CD4-positive, CD25-positive, alpha-beta regulatory T cell (primary cell): ENCODE measurements around the gene PPP1R12C. TPM values are rescaled to one million over a fixed set of nuclear protein-coding genes. Genes with fewer than 3 reads are reported as not detected.
"Not testable (repeated sequence)": the region's sequence is repeated elsewhere in the genome, so short reads cannot be mapped to it uniquely, and the experiment has no call there.

Source experiments
- ATAC-seq, 2 donors: fragments of 150-1000 bp; cut with Tn5 transposase; one replicate each; pipeline ENCODE4 v1.10.0; 2021; ENCODE audit warnings: low read depth in 2 of 2, moderate number of reproducible peaks in 2 of 2, moderate library complexity in 1 of 2
- DNase-seq, 3 donors: peaks; one replicate each; pipeline versions ENCODE4 v3.0.0 to v3.0.0-alpha.2; 2012 to 2022; ENCODE audit warnings: mixed read lengths in 1 of 3
- H3K27ac ChIP-seq: one replicate; pipeline ENCODE4 v1.7.0; 2013; ENCODE audit warnings: mild to moderate bottlenecking, low read length; ENCODE audit not compliant: insufficient read depth, poor library complexity, severe bottlenecking
- H3K27me3 ChIP-seq: one replicate; pipeline ENCODE4 v1.7.0; 2013; ENCODE audit warnings: low read length; ENCODE audit not compliant: control insufficient read depth, insufficient read depth
- H3K36me3 ChIP-seq: one replicate; pipeline ENCODE4 v1.7.0; 2013; ENCODE audit warnings: mild to moderate bottlenecking, low read length, moderate library complexity; ENCODE audit not compliant: control insufficient read depth, insufficient read depth
- H3K4me1 ChIP-seq: 2 replicates; pipeline ENCODE4 v1.7.0; 2013; ENCODE audit warnings: mild to moderate bottlenecking, low read length; ENCODE audit not compliant: insufficient read depth, control insufficient read depth, poor library complexity, severe bottlenecking
- H3K4me3 ChIP-seq: one replicate; pipeline ENCODE4 v1.7.0; 2013; ENCODE audit warnings: low read depth, mild to moderate bottlenecking, low read length, moderate library complexity
- H3K9me3 ChIP-seq, 2 experiments: 1 replicate in 1 of 2; 2 replicates in 1 of 2; pipeline ENCODE4 v1.7.0; 2013; ENCODE audit warnings: low read length in 2 of 2, mild to moderate bottlenecking in 1 of 2, moderate library complexity in 1 of 2; ENCODE audit not compliant: control insufficient read depth in 2 of 2
- H3K27ac Mint-ChIP-seq, 3 donors: one replicate each; pipeline ENCODE4 v1.8.0; 2020 to 2022; ENCODE audit warnings: mild to moderate bottlenecking in 3 of 3, mixed read lengths in 3 of 3, moderate library complexity in 2 of 3
- H3K27me3 Mint-ChIP-seq: one replicate; pipeline ENCODE4 v1.8.0; 2022; ENCODE audit warnings: mild to moderate bottlenecking, mixed read lengths
- H3K36me3 Mint-ChIP-seq: one replicate; pipeline ENCODE4 v1.8.0; 2020; ENCODE audit warnings: mixed read lengths
- H3K4me1 Mint-ChIP-seq, 4 donors: one replicate each; pipeline ENCODE4 v1.8.0; 2020 to 2022; ENCODE audit warnings: mixed read lengths in 4 of 4, mild to moderate bottlenecking in 1 of 4
- H3K4me3 Mint-ChIP-seq, 4 donors: one replicate each; pipeline ENCODE4 v1.8.0; 2020 to 2022; ENCODE audit warnings: mild to moderate bottlenecking in 4 of 4, mixed read lengths in 4 of 4, moderate library complexity in 3 of 4
- H3K9me3 Mint-ChIP-seq, 7 donors: one replicate each; pipeline ENCODE4 v1.8.0; 2020 to 2022; ENCODE audit warnings: mixed read lengths in 7 of 7, mild to moderate bottlenecking in 3 of 7, moderate library complexity in 2 of 7
- polyA plus RNA-seq, 4 donors: library from polyadenylated mRNA; unstranded; fragments of 300-500 nt; fragmentation: Illumina TruSeq; gene quantifications; one replicate each; pipeline ENCODE4 v1.2.3, GENCODE V29; 2021
- total RNA-seq: library from RNA; stranded (reverse); gene quantifications from one replicate; pipeline ENCODE4 v1.2.3, GENCODE V29; 2022

PPP1R12C gene
- total and polyA plus RNA-seq, 5 donors from 2014 or later = 2.2 to 191 (median 3.8) TPM

DNA sequence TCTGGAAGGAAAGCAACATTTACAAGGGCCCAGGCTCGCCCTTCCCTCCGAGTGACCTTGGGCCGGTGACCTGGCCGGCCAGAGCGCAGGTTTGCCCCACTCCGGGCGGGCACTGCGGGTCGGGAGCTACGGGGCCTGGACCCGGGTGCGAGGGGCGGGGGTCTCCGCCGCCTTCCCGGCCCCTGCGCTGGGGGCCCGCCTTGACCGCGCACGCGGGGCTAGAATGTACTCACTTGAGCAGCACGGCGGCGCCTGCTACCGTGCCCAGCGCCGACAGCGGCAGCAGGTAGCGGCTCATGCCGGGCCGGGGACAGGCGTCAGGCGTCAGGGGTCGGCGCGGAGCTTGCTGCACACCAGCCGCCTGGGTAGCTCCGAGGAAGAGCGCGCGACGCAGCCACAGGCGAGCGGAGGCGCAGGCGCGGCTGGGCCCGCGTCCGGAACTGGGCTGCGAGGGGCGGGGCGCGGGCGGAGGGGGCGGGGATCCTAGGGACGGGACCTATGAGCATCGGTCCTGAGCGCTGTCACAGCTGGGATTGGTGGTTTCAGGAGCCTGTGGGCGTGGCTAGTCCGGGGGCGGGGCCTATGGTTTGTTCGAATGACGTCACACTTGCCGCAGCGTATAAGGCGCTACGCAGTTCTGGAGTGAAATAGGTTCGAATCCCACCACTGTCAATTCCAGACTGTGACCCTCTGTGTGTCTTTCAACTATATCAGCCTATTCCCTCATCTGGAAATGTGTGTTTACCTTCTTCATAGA is 54.5 kb downstream of the PPP1R12C start, which contains the start of gene RDH13:
Gene RDH13, minus strand, starts transcription at position 414 of the 757 bp plus-strand sequence. Its CDS starts 116 bp downstream, at position 298.
- H3K4me3 ChIP-seq = peak within 1 kb of the TSS; percentile 65
- H3K36me3 Mint-ChIP-seq = peaks cover 15% of the 10 kb centered on the region
- no peaks in the 10 kb centered on the region for H3K9me3 ChIP-seq
- H3K4me1 Mint-ChIP-seq = peaks cover 0 to 37% (median 12%) of the 10 kb centered on the region in 4 donors
- DNase-seq (peak; percentile 94 to 96 (median 95)), ATAC-seq (peak; percentile 99)
- peaks cover 16% of the 10 kb centered on the region for H3K4me1 ChIP-seq
- H3K27ac ChIP-seq = peak within 1 kb of the TSS; percentile 61
- H3K27ac Mint-ChIP-seq = peak within 1 kb of the TSS in 2 of 3 donors; percentile 84 to 86
- H3K4me3 Mint-ChIP-seq = peak within 1 kb of the TSS; percentile 76 to 98 (median 90)
- H3K27me3 ChIP-seq = peaks cover 12% of the 10 kb centered on the region
- H3K27me3 Mint-ChIP-seq = peaks cover 33% of the 10 kb centered on the region
- H3K9me3 Mint-ChIP-seq = peaks cover 0 to 5% (median 0%) of the 10 kb centered on the region in 7 donors
- H3K36me3 ChIP-seq = peaks cover 4% of the 10 kb centered on the region

DNA sequence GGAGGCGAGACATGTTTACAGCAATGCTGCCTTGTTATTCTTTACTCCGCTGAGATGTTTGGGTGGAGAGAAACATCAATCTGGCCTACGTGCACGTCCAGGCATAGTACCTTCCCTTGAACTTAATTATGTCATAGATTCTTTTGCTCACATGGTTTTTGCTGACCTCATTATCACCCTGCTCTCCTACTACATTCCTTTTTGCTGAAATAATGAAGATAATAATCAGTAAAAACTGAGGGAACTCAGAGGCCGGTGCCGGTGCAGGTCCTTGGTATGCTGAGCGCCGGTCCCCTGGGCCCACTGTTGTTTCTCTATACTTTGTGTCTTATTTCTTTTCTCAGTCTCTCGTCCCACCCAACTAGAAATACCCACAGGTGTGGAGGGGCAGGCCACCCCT is 57.1 kb downstream of the PPP1R12C start:
- ATAC-seq, DNase-seq, H3K9me3 ChIP-seq, H3K9me3 Mint-ChIP-seq, H3K27me3 Mint-ChIP-seq, H3K27ac ChIP-seq, H3K4me3 ChIP-seq, H3K27me3 ChIP-seq: not testable (repeated sequence)
- Mint-ChIP-seq H3K36me3 (peaks cover 23% of the 10 kb centered on the region), H3K4me1 (peaks cover 0 to 33% (median 12%) of the 10 kb centered on the region in 4 donors), H3K27ac (peak overlapping the region in 1 of 3 donors; percentile 85), H3K4me3 (peak overlapping the region in 2 of 4 donors; percentile 4 to 5)
- peaks cover 28% of the 10 kb centered on the region for H3K36me3 ChIP-seq
- H3K4me1 ChIP-seq = peaks cover 16% of the 10 kb centered on the region

DNA sequence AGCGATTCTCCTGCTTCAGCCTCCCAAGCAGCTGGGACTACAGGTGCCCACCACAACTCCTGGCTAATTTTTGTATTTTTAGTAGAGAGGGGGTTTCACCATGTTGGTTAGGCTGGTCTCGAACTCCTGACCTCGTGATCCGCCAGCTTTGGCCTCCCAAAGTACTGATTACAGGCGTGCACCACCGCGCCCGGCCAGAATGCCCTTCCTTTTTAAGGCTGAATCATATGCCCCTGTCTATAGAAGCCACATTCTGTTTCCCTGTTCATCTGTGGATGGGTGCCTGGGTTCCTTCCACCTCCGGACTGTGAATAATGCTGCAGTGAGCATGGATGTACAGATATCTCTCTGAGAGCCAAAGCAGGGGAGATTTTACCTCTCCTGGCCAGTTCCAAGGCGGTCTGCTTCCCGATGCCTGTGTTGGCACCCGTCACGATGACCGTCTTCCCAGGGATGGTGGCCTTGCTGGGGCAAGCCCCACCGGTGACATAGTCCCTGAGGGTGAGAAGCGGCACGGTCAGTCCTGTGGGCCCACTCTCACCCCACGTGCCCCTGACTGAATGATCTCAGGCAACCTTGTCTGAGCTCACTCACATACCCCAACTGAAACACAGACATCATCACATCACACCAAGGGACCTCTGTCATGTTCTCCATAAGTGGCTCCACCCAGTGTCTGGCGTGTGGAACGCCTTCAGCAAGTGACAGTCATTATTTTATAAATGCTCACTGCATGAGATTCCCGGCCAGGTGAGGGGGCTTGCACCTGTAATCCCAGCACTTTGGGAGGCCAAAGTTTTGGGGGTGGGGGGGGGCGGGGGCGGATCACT is 58.4 kb downstream of the PPP1R12C start:
- Histone ChIP-seq H3K27ac (no peak overlapping the region), H3K4me3 (no peak overlapping the region), H3K9me3 (no peaks in the 10 kb centered on the region), H3K27me3 (no peaks in the 10 kb centered on the region), H3K4me1 (peaks cover 16% of the 10 kb centered on the region), H3K36me3 (peaks cover 32% of the 10 kb centered on the region)
- H3K27ac Mint-ChIP-seq = no peak overlapping the region
- H3K4me1 Mint-ChIP-seq = peaks cover 0 to 33% (median 14%) of the 10 kb centered on the region in 4 donors
- no peaks in the 10 kb centered on the region for H3K9me3 Mint-ChIP-seq
- DNase-seq (no peak), ATAC-seq (no peak)
- H3K36me3 Mint-ChIP-seq = peaks cover 27% of the 10 kb centered on the region
- peaks cover 8% of the 10 kb centered on the region for H3K27me3 Mint-ChIP-seq
- peak overlapping the region in 2 of 4 donors; percentile 43 to 62 for H3K4me3 Mint-ChIP-seq

- H3K27me3 Mint-ChIP-seq = no peaks in the 10 kb centered on the region
- H3K36me3 Mint-ChIP-seq = peaks cover 35% of the 10 kb centered on the region
- H3K27me3 ChIP-seq = no peaks in the 10 kb centered on the region
- H3K9me3 ChIP-seq = no peaks in the 10 kb centered on the region
- no peak overlapping the region for H3K27ac ChIP-seq
- H3K9me3 Mint-ChIP-seq = no peaks in the 10 kb centered on the region
- peaks cover 6% of the 10 kb centered on the region for H3K4me1 ChIP-seq
- no peak for DNase-seq
- no peak overlapping the region for H3K27ac Mint-ChIP-seq
- H3K36me3 ChIP-seq = peaks cover 42% of the 10 kb centered on the region
- peaks cover 0 to 21% (median 12%) of the 10 kb centered on the region in 4 donors for H3K4me1 Mint-ChIP-seq
- ATAC-seq = no peak
- H3K4me3 ChIP-seq = no peak overlapping the region
- H3K4me3 Mint-ChIP-seq = no peak overlapping the region
Observed at GRCh38 chr19:55056827-55057226, 60.6 kb downstream of the PPP1R12C start.

DNA sequence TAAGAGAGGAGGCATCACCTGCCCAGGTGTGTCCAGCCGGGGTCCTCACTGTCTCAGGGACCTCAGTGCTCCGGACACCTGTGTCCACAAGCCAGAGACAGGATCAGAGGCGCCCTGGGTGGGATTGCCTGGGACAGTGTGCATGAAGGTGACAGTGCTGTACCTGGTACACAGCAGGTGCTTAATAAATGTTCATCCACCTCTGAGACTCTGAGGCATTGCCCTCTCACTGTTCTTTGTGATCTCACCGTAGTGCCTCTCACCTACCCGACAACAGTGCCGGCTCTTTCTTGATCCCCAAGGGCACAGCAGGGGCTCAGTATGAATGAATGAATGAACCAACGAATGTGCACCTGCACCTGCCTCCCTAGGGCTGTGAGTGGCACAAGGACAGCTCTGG is 63.7 kb downstream of the PPP1R12C start:
- Histone ChIP-seq H3K27ac (no peak overlapping the region), H3K27me3 (no peaks in the 10 kb centered on the region), H3K4me1 (no peaks in the 10 kb centered on the region), H3K36me3 (peaks cover 57% of the 10 kb centered on the region), H3K4me3 (no peak overlapping the region), H3K9me3 (no peaks in the 10 kb centered on the region)
- H3K36me3 Mint-ChIP-seq = peaks cover 37% of the 10 kb centered on the region
- H3K27me3 Mint-ChIP-seq = no peaks in the 10 kb centered on the region
- H3K4me1 Mint-ChIP-seq = peaks cover 0 to 4% (median 3%) of the 10 kb centered on the region in 4 donors
- H3K4me3 Mint-ChIP-seq = no peak overlapping the region
- no peak for ATAC-seq
- H3K27ac Mint-ChIP-seq = peak overlapping the region in 1 of 3 donors; percentile 60
- H3K9me3 Mint-ChIP-seq = no peaks in the 10 kb centered on the region
- DNase-seq = no peak

- ATAC-seq (no peak), DNase-seq (no peak)
- Mint-ChIP-seq H3K27me3 (no peaks in the 10 kb centered on the region), H3K4me1 (peaks cover 0 to 4% (median 0%) of the 10 kb centered on the region in 4 donors), H3K36me3 (peaks cover 29% of the 10 kb centered on the region), H3K27ac (no peak overlapping the region), H3K9me3 (no peaks in the 10 kb centered on the region), H3K4me3 (no peak overlapping the region)
- H3K27me3 ChIP-seq = no peaks in the 10 kb centered on the region
- H3K9me3 ChIP-seq = no peaks in the 10 kb centered on the region
- no peak overlapping the region for H3K27ac ChIP-seq
- peaks cover 60% of the 10 kb centered on the region for H3K36me3 ChIP-seq
- no peak overlapping the region for H3K4me3 ChIP-seq
- H3K4me1 ChIP-seq = no peaks in the 10 kb centered on the region
Observed at GRCh38 chr19:55050749-55051532, 66.5 kb downstream of the PPP1R12C start.

GRCh38 chr19:55048446-55048845 is 69.0 kb downstream of the PPP1R12C start:
- no peak for DNase-seq
- ATAC-seq = no peak
- H3K4me1 ChIP-seq = no peaks in the 10 kb centered on the region
- peaks cover 34% of the 10 kb centered on the region for H3K36me3 Mint-ChIP-seq
- H3K27ac ChIP-seq = no peak overlapping the region
- no peak overlapping the region for H3K4me3 Mint-ChIP-seq
- H3K9me3 ChIP-seq = no peaks in the 10 kb centered on the region
- no peaks in the 10 kb centered on the region for H3K9me3 Mint-ChIP-seq
- H3K27me3 ChIP-seq = no peaks in the 10 kb centered on the region
- H3K4me3 ChIP-seq = no peak overlapping the region
- H3K36me3 ChIP-seq = peaks cover 56% of the 10 kb centered on the region
- H3K4me1 Mint-ChIP-seq = peaks cover 0 to 3% (median 0%) of the 10 kb centered on the region in 4 donors
- no peak overlapping the region for H3K27ac Mint-ChIP-seq
- H3K27me3 Mint-ChIP-seq = no peaks in the 10 kb centered on the region
